Measurements from ENCODE around the gene SLC20A1.

The SLC20A1 gene

GRCh38 chr2:112709703-112710102 is 64.0 kb downstream of the SLC20A1 start:
- DNase-seq (ENCODE audit: low read depth), result no peak

DNA sequence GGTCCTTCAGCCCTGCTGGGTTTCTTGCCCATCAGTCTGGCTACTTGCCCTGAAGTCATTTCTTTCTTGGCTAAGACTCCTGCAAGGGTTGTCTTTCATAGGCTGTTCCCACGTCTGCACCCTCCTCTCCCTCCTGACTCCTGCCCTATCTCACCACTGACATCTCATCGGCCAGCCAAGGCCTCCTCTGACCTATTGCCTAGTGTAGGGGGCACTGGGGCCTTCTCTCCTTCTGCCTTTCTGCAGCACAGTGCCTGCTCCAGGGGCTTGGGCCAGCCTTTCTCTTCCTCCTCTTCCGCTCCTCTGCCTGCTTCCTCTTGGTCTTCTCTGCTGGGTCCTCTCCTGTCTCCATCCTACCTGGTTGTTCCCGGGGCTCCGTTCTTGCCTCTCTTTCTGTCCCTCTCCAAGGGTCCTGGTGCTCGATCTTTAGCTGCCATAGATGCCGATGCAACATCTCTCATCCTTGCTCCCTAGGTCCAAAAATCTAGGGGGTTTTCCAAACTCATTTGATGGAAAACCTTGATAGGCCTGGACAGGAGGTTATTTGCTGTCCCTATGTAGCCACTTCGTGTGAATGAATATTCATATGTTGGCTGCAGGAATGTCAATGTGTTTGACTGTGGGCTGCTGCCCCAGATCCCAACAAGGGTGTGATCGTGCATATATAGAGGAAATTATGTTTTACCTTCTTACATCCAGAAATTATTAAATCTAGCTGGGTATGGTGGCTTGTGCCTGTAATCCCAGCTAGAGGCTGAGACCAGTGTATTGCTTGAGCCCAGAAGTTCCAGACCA is 65.4 kb downstream of the SLC20A1 start:
- no peak for DNase-seq (ENCODE audit: low read depth)

DNA sequence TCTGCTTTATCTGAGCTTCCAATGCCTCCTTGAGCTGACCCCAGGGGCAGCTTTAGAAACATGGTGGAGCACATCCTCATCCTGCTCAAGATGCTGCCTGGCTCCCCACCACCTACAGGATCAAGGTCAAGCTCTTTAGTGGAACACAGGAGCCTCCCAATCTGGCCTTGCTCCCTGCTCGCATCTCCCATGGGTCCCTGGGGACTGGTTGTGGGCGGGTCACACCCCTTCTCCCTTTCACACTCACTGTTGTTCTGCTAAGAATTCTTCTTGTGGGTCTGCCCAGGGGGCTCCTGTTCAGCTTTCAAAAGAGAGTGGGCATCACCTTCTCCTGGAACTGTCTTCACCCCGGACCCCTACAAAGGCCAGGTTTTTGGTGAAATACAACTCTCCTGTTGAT is 66.7 kb downstream of the SLC20A1 start:
- no peak for DNase-seq (ENCODE audit: low read depth)

- peak; percentile 42 for DNase-seq (ENCODE audit: low read depth)
Measured at GRCh38 chr2:112712903-112713584, 67.3 kb downstream of the SLC20A1 start.
